Tibial nerve (tissue), 4 donors: ENCODE results near the gene BCL7B.

ENCODE experiments used
- CTCF ChIP-seq, 5 experiments: fragments of 200-600 bp in 3 of 5; fragments of 450-650 bp in 2 of 5; sonication (generic) in 3 of 5; IDR thresholded peaks; one replicate each; pipeline ENCODE4 v1.5.1; 2016 to 2019; ENCODE audit warnings: antibody characterized with exemption in 5 of 5, mild to moderate bottlenecking in 3 of 5, moderate library complexity in 2 of 5
- EP300 ChIP-seq, 2 donors: sonication (generic); formaldehyde crosslinking; IDR thresholded peaks; one replicate each; pipeline ENCODE4 v1.6.1; 2017; ENCODE audit warnings: antibody characterized with exemption in 2 of 2, mild to moderate bottlenecking in 1 of 2
- POLR2A ChIP-seq, 2 donors: fragments of 450-650 bp; IDR thresholded peaks; one replicate each; pipeline ENCODE4 v1.6.1; 2017; ENCODE audit warnings: antibody characterized with exemption in 2 of 2, mild to moderate bottlenecking in 2 of 2, moderate library complexity in 2 of 2

- TF ChIP-seq CTCF (IDR thresholded peaks at IDR 0.05) = no peak
- TF ChIP-seq POLR2A (IDR thresholded peaks at IDR 0.05) = no peak
- no peak for TF ChIP-seq EP300 (IDR thresholded peaks at IDR 0.05)
Observed at GRCh38 chr7:73512018-73512780, 45.3 kb downstream of the BCL7B start.
